NCI-H524 treated with DMSO at 0.1 percent for 48 hours (cell line): ENCODE data around the gene NDUFB4.

Source experiments
- DNase-seq: peaks from one replicate; lab custom pipeline; 2025; lab: John Stamatoyannopoulos, UW

NDUFB4 gene

DNA sequence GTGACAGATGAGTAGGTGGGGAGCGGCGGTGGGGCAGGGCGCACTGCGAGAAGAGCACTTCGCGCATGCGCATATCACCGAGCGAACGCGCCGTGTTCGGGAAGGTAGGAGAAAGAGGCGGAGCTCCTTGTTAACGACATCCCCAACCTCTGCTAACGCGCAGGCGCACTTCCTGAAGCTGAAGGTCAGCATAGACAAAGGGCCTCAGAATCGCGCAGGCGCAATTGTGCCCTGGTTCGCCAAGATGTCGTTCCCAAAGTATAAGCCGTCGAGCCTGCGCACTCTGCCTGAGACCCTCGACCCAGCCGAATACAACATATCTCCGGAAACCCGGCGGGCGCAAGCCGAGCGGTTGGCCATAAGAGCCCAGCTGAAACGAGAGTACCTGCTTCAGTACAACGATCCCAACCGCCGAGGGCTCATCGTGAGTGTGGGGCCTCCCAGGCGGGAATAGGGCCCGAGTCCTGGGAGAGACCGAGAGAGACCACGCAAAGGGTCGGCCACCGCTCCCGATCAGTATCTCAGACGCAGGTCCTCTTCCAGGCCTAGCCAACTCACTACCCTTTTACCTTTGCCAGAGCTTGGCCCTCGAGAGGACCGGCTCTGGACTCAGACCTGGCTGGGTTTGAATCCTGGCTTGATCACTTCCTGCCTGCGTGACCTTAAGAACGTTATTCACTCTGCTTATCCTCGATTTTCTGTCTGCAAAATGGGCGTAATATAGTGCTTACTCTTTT is at the start of gene NDUFB4:
NDUFB4 (plus strand) TSS at position 221 of the 737 bp plus-strand sequence; CDS start at position 245, 24 bp downstream.
- peak; percentile 97 for DNase-seq

DNA sequence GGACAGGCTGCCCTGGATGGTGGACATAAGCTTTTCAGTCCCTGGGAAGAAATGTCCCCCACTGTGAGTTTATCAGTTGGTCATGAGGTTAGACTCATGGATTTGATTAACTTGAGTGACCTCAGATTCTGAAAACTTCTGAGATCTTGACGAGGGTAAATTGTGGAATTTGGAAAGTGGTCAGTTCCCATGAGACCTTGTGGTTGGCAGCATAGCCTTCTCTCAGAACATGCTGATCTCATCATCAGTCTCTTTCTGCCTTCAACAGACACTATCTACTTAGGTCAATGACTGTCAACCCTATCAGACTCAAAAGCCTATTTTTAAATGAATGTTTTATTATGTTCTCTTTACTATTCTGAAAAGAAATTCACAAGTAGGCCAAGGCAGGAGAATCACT is 45.6 kb upstream of the NDUFB4 start:
- DNase-seq, result no peak

DNA sequence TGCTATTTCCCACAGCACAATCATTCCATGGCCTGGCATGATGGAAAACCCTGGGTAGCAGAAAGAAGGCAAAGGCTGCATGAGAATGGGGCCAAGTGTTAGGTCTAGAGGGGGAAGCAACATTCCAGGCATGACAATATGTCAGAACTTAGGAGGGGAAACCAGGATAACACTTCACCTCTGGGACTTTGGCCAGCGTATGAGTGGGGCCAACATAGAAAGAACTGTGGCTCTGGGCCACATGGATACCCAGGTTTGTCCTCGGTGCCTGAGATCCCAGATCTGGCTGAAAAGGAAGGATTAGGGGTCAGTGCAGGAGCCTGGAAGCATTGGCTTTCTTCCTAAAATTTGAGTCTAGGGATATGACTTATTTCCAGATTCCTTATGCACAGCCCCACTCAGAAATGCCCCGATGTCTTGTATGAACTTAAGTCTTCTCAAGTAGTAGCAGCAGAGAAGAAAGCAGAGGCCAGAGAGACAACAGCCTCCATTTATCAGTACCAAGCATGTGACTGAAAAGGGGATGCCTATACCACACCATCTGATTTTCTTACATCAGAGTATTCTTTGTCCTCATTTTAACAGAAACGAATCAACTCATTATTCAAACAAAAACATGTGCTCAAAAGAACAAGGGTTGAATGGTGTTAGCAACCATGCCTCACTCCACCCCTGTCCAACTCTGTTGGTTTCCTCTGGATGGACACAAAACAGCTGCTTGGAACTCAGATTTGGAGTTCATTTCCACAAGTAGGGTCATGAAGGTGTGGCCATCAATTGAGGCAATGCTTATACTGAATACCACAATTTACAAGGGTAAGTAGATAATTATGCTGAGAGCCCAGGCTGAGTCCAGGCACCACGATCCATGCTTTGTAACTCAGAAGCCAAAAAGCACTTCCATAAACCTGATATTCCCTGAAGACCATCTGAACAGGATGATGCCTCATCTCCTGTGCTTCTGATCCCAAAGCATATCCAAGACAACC is 43.7 kb upstream of the NDUFB4 start:
- no peak for DNase-seq

DNA sequence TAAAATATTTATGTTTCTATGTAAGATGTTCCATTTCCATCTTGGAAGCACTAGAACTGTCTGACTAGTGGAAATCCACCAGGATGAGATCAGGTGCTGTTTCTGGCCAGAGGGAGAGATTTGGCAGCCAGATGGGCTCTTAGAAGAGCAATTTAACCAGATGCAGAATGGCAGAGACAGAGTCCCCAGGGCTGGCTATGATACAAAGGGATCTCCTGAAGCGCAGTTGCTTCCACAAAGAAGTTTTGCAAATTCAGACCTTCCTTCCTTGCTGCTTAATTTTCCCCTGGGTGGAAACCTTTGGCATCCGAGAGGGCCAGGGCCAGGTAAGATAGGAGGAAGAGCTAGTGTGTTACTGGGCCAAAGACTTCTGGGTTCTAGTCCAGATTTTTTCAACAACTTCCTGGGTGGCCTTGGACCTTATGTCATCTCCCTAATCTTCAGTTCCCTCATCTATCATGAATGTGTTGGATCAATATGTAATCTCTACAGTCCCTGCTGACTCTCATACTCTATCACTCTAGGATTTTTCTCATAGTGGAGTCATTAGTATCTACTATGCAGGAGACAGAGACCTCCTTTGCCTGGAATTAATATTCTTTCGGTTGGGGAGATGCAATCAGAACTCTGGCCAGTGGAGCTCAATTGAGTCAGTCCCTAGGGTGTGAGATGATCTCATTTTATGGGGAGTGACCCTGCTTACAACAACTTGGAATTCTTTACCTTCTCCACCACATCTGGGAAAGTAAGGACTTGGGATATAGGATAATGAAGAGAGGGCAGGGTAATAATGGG is 41.1 kb upstream of the NDUFB4 start:
- DNase-seq, result peak; percentile 22

DNA sequence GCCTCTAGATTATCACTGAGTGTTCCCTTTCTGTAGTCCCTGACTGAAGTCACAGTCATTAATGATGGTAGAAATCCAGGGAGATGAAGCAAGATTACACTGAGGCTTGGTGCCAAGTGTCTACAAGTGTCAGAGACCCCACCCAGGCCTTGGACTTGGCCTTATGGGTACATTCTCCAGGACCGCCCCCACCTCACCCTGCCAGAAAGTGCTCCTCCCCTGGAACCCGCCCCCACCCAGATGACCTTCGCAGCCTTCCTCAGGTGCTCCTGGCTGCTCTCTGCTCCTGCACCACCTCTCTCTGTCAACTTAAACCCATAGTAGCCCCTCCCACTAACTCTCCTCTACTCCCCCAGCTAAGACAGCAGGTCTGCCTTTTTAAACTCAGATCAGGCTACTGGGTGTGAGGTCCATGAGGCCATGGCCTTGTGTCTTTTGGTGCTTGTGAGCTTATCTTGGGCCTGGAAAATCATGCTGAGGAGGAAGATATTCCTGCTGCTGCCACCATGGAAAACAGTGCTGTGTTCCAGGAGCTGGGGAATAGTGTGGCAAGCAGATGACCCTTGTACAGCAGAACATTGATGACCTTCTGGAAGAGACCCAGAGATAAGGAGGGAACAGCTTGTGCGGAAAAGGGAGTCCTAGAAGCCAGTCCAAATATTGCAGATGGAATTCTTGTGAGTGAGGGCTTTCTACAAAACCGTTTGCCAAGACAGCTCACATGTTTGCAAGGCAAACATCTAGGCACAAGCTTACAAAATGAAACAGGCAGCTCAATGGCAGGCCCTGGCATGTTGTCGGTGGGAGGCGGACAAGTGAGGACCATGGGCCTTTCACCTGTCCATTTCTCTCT is 40.3 kb upstream of the NDUFB4 start:
- no peak for DNase-seq

DNA sequence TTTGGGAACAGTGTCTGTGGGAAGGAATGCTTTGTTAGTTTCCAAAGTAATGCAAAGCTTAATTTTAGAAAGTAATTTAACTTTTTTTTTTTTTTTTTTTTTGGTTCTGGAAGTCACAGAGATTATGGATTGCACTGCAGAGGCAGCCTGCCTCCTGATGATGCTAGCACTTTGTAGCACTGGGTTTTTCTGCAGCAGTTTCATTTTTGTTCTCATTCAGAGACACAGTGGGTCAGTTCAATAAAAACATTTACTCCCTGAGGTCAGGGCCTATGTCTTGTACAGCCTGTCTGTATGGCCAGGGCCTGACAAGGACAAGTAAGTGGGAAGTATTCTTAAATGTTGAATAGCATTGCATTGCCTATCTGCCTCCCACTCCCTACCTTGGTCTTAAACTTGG is 39.0 kb upstream of the NDUFB4 start:
- no peak for DNase-seq

DNA sequence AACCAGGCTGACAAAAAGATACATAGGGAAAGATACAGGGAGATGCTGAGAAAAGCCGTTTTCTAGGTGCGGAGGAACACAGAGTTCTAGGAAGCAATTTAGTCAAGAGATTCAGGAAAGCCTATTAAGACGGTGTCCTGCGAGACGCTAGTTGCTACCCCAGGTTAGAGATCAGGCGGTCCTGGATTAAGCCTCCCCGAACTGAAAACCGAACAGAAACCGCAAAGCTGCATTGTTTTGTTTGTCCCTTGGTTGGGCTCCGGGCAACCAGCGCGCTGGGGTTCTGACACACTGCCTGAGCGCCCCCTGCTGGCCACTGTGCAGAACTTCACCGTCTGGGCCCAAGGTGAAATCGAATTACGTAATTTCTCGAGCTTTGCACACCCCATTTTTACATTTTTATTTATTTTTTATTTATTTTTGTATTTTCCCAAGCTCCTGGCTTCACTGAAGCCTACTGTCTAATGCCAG is 37.3 kb upstream of the NDUFB4 start:
- DNase-seq, result peak; percentile 76

DNA sequence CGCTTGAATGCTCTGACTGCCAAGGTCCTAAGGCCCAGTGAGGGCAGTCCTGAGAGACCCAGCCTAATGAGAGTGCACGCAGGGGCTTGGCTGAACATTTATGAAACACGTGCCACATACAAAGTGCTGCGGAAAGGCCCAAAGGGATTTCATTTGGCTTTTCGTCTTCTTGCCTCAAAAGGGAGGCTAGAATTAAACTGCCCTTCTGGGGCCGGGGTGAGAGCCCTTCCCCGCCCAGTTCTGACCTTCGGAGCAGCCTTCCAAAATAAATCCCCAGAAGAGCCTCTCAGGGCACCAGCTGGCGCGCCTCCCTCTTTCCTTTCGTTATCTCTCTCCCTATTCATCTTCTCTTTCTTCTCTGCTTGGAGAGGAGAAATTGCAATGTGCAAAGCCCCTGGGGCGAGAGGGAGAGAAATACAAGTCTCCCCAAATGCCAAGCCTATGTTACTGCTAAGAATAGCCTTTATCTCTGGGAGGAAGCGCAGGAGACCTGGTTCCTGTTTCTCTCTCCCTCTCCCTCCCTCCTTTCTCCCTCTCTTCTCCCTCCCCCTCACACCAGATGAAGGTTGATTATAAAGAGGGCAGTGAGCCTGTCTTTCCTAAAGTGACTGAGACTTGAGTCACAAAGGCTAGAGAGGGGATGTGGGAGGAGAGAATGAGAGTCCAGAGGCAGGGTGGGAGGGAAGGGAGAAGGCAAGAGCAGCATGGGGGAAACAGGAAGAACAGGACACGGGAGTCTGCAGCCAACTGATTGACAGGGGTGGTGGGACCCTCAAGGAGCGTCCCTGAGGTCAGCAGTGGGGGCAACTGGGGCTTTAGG is 36.7 kb upstream of the NDUFB4 start:
- DNase-seq, result peak; percentile 81

DNA sequence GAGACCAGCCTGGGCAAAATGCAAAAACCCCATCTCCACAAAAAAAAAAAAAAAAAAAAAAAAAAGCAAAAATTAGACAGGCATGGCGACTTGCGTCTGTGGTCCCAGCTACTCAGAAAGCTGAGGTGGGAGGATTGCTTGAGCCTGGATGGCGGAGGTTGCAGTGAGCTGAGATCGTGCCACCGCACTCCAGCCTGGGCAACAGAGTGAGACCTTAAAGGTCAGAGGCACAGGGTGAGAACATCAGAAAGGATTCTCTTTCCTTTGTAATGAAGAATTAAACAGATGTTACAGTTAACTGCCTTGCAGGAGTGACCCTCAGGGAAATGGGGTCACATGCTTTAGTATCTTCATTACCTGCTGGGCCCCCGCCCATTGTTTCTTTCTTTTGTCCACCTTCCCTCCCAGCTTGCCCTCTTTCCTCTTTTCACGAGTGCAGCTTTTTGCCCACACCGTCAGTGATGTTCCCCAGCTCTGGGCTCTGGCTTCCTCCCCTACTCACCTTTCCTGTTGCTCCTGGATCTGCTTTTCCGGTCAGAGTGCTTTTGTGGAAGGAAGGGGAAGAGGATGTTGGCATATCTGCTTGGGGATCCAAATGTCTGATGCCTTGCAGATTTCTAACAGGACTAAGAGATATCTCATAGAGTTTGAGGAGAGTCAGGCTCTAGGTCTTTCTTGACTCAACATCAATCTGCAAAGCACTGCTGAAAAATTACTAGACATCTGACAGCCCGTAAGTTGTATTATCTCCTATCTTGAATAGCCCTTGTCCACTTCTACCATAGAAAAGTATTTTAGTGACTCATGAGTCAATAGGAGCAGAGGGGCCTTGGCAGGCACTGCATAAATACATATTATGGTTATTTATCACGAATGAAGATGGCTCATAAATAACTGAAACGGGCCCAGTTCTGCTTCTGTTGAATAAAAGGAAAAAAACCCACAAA is 35.6 kb upstream of the NDUFB4 start:
- no peak for DNase-seq

DNA sequence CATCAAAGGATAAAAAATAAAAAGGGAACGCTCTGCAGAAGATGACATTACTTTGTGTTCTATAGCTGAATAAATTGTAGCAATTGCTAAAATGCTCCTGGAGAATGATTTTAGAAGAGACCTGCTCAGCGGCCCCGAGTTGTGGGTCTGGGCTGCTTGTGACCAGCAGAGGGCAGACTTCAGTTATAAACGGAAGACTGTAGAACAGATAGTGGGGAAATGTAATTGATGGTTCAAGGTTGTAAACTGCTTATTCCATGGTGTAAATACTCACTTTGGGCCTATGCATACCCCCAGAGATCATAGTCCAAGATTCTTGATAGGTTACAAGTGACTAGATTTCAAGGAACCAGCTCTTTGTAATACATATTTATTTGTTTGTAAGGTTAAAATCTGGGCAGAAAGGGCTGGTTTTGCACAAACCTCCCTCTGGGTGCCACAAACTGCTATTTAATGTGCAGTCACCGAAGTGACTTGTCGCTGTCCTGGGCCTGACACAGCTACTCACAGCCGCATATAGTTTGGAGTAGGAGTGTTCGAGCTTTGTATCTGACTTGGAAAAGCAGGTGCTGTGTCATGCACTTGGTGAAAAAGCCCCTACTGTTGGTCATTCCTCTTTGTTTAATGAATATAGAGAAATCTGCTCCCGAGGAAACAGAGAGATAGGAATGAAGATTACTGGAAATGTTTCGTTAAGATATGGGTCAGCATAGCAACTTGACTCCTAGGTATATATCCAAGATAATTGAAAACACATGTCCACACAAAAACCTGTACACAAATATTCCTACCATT is 34.7 kb upstream of the NDUFB4 start:
- DNase-seq, result peak; percentile 19

DNA sequence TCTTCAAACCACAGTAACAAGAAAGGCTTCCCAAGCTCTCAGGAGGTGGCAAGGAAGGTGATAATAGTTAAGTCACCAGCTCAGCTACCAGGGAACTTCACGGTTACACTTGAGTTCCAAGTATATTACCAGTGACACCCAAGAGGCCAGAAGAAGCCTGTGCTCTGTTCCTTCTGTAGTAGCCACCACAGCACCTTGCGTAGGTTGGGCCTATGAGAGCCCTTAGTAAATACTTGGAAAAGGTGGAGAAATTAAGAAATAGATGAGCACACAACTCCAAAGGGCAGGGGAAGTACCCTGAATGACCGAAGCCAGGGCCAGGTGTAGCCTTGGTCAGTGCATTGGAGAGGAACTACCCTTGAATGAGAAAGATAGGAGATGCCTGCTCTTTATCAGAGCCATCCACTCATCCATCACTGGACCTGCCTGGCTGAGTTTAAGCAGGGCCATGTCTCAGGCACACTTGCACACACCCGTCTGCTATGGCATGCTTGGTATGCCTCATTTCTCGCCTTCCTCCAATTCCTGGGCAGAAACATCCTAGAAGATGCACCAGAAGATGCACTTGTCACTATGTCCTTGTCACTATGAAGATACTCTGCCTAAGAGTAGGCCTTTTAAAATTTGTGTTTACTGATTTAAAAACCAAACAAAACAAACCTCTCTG is 32.6 kb upstream of the NDUFB4 start:
- DNase-seq, result no peak

DNA sequence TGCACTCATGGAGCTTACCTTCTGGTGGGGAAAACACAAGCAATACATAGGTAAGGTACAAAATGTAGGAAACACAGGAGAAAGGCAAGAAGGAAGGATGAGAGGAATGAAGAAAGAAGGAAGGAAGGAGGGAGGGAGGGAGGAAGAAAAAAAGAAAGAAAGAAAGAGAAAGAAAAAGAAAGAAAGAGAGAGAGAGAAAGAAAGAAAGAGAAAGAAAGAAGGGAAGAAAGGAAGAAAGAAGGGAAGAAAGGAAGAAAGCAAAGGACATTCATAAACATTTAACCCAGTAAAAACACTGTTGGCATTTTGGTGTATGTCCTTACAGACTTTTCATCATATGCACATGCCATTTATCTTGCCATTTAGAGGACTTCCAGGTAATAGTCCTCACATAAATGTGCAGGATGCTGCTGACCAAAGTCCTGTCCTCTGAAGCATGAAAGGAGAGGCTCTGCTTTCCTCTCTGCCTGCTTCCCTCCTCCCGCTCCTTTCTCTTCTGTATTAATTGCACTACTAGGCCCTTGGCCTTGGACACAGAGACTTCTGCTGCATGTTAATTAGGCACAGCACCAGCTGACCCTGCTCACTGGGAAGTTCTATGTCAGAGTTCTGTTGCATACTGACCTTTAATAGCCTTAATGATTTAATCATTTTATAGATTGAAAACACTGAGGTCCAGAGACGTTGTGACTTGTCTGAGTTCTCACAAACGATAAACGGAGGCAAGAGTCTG is 29.7 kb upstream of the NDUFB4 start:
- DNase-seq, result no peak

DNA sequence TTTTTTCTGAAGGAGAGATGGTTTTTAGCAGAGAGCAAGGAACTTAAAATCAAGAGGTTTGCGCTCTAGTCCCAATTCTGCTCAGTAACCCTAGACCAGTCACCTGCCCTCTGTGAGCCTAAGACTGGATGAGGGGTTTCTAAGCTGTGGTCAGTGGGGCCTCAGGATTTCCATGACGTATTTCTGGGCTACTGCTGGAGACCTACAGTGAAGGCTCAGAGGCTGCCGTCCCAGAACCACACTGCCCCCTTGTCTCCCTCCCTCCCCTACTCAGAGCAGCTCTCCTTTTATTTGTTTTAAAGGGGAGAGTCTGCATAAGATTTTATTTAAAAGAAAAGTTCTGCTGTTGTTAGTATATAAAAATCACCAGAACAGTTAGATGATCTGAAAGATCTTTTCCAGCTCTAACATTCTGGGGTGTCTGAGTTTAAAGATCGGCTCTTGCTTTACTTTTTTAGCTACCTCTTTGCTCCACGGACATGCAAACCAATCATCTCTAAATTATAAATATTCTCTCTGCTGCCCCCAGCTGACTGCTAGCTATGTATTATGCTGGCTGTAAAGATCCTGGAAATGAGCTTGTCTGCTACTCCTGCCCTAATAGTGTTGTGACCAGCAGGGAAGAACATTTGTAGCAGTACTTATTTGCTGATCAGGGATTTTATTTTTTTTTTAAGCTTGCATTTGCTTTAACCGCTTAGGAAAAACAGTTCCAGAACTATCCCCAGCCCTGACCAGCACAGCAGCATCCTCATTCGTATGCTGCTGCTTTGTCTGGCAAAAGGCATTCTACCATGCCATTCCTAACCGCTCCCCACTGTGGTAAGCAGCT is 28.6 kb upstream of the NDUFB4 start:
- peak; percentile 56 for DNase-seq

DNA sequence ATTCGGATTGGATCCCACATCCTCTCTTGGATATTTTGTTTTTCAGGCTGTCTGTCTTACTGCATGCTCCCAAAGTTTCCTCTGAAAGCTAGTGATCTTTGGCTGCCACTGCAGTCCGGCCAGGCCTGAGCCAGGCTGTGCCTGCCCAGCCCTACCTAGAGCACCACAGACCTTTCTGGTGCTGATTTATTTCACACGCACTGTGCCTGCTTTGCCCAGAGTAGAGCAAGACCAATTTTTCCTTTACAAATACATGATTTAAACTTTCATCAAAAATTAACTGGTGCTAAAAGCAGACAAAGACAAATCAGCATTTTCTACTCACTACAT is 28.0 kb upstream of the NDUFB4 start:
- DNase-seq, result no peak

DNA sequence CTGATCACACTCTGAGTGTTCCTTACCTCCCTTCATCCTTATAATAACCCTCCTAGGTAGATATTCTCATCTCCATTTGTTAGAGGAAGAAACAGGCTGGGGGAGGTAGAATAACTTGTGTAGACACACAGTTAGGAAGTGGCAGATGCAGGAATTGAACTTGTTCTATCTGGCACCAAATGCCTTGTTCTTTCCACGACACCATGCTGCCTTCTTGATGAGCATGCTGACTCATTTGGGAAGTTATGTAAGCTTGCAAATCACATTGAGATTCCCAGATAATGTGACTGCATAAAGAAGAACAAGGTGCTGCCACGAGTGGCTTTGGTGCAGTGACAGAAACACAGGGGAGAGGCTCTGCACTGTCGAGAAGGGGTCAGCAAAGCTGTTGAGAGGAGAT is 27.5 kb upstream of the NDUFB4 start:
- DNase-seq, result no peak
